Suprapubic skin (tissue), 4 donors: ENCODE measurements around the gene BRINP2. TPM values are rescaled to one million over a fixed set of nuclear protein-coding genes. Genes with fewer than 3 reads are reported as not detected.

ENCODE experiments used
- DNase-seq, 2 donors: peaks; one replicate each; pipeline ENCODE4 v3.0.0-alpha.2; 2019; ENCODE audit warnings: low spot score in 2 of 2
- H3K27ac ChIP-seq: fragments of 200-600 bp; sonication (generic); one replicate; pipeline ENCODE4 v1.5.1; 2019
- H3K27me3 ChIP-seq: fragments of 200-600 bp; sonication (generic); one replicate; pipeline ENCODE4 v1.5.1; 2019
- H3K36me3 ChIP-seq: fragments of 200-600 bp; sonication (generic); one replicate; pipeline ENCODE4 v1.5.1; 2019
- H3K4me1 ChIP-seq: fragments of 200-600 bp; sonication (generic); one replicate; pipeline ENCODE4 v1.5.1; 2019
- H3K4me3 ChIP-seq: fragments of 200-600 bp; sonication (generic); one replicate; pipeline ENCODE4 v1.5.1; 2019; ENCODE audit warnings: mild to moderate bottlenecking
- H3K9me3 ChIP-seq: fragments of 200-600 bp; sonication (generic); one replicate; pipeline ENCODE4 v1.5.1; 2019
- EP300 ChIP-seq: sonication (generic); formaldehyde crosslinking; IDR thresholded peaks from one replicate; pipeline ENCODE4 v1.6.1; 2017; ENCODE audit warnings: antibody characterized with exemption
- POLR2A ChIP-seq, 2 donors: fragments of 450-650 bp; IDR thresholded peaks; one replicate each; pipeline ENCODE4 v1.6.1; 2017; ENCODE audit warnings: antibody characterized with exemption in 2 of 2, mild to moderate bottlenecking in 2 of 2, moderate library complexity in 2 of 2
- POLR2AphosphoS5 ChIP-seq, 3 donors: sonication (generic); formaldehyde crosslinking; IDR thresholded peaks; one replicate each; pipeline ENCODE4 v1.6.1; 2017; ENCODE audit warnings: antibody characterized with exemption in 3 of 3
- WGBS: methylation state at CpG from one replicate; pipeline ENCODE4 v1.1.5; 2018; 5-methylcytosine and 5-hydroxymethylcytosine counted together
- total RNA-seq, 4 donors: library from RNA; depleted of rRNA; stranded (reverse); fragments of >200 nt; gene quantifications; one replicate each; pipeline ENCODE4 v1.1.0, GENCODE V29; 2016
- TF ChIP-seq, protein P1 (sequence below), 2 donors: fragments of 200-600 bp in 1 of 2; fragments of 450-650 bp in 1 of 2; sonication (generic) in 1 of 2; IDR thresholded peaks; one replicate each; pipeline ENCODE4 v1.5.1; 2016 to 2019; ENCODE audit warnings: antibody characterized with exemption in 2 of 2, mild to moderate bottlenecking in 1 of 2, moderate library complexity in 1 of 2

BRINP2 gene
- total RNA-seq, 4 donors from 2014 or later: 0.30 to 0.39 TPM; not detected in 2

DNA sequence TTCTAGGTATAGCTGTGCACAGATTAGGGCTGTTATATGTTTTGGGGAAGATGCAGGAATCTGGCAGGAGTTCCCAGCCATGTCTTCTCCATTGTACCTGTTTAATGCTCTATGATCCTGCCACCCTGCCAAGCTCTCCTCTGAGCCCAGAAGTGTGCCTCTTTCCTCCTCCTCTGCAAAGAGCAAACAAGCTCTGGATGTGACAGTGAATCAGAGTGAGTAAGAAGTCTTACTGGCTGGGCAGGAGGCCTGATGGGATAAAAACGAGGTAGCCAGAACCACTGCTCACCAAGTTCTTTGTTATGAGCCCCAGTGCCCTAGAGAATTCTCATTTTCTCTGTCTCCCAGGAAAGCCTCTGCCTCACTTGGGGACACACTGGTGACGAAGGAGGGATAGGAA is 69.0 kb downstream of the BRINP2 start:
- no peaks in the 10 kb centered on the region for H3K9me3 ChIP-seq
- no peaks in the 10 kb centered on the region for H3K4me1 ChIP-seq
- no peak overlapping the region for H3K27ac ChIP-seq
- no peaks in the 10 kb centered on the region for H3K27me3 ChIP-seq
- DNase-seq: no peak
- H3K36me3 ChIP-seq: no peaks in the 10 kb centered on the region
- no peak overlapping the region for H3K4me3 ChIP-seq
- TF ChIP-seq EP300: no peak
- no peak for TF ChIP-seq POLR2AphosphoS5 (IDR thresholded peaks at IDR 0.05)
- TF ChIP-seq POLR2A (IDR thresholded peaks at IDR 0.05): no peak
- TF ChIP-seq, protein P1, sequence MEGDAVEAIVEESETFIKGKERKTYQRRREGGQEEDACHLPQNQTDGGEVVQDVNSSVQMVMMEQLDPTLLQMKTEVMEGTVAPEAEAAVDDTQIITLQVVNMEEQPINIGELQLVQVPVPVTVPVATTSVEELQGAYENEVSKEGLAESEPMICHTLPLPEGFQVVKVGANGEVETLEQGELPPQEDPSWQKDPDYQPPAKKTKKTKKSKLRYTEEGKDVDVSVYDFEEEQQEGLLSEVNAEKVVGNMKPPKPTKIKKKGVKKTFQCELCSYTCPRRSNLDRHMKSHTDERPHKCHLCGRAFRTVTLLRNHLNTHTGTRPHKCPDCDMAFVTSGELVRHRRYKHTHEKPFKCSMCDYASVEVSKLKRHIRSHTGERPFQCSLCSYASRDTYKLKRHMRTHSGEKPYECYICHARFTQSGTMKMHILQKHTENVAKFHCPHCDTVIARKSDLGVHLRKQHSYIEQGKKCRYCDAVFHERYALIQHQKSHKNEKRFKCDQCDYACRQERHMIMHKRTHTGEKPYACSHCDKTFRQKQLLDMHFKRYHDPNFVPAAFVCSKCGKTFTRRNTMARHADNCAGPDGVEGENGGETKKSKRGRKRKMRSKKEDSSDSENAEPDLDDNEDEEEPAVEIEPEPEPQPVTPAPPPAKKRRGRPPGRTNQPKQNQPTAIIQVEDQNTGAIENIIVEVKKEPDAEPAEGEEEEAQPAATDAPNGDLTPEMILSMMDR (IDR thresholded peaks at IDR 0.05): no peak
- 75% methylated on average over 2 of the region's 2 CpGs for WGBS

DNA sequence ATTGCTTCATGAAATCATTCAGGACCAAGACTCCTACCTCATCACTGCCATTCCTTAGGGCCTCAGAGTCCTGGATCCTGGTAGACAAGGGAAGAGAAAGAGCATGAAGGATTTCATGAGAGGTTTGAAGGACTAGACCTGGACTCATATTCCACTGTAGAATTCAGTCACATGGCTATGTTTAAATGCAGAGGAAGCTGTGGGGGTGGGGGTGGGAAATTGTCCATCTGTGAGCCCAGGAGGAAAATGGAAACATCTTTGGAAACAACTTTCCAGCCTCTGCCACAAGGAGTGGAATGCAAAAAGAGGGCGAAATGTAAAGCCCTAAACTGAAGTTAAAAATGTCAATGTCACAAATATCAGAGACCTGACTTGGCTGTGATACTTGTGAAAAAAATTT is 73.0 kb downstream of the BRINP2 start:
- Histone ChIP-seq H3K9me3 (no peaks in the 10 kb centered on the region), H3K27ac (no peak overlapping the region), H3K4me3 (no peak overlapping the region), H3K4me1 (no peaks in the 10 kb centered on the region), H3K27me3 (no peaks in the 10 kb centered on the region), H3K36me3 (no peaks in the 10 kb centered on the region)
- TF ChIP-seq EP300: no peak
- no peak for TF ChIP-seq POLR2A (IDR thresholded peaks at IDR 0.05)
- TF ChIP-seq, protein P1 (IDR thresholded peaks at IDR 0.05): no peak
- TF ChIP-seq POLR2AphosphoS5 (IDR thresholded peaks at IDR 0.05): no peak
- no peak for DNase-seq
- WGBS: 69% methylated on average over 1 of the region's 1 CpG

DNA sequence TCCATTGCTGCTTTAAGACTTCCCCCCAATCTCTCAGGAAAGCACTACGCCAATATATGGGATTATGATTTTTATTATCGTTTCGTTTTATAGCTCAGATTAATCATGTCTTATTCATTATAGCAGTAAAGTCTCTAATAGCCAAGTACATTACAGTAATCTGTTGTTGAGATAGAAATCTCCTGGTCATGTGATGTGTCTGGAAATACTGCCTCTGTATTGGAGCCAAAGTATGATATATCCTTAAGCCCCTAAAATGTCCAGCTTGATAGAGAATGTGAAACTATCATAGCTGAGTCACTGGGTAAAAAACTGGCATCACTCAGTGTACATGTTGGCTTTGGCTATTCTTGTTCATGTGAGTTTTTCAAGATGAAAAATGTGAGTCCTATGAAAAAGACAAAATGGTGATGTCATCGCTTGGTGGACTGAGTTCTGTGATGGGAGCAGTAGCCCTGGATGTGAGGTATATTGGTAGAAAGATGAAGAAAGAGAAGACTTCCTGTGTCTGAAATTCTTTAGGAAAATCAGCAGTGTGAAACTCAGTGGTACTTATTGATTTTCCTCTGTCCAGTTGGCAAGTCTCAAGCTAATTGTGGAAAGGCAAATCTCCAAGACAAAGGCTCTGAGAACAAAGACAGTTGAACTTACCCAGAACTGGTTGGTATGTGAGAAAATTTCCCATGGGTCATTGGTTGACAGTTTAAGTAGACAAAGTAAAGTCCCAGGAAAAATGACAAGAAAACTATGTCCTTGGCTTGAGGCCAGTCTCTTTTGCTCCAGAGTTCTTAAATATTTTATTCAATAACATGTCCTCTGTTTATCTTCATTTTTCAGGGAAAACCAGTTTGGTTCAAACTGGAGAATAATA is 76.2 kb downstream of the BRINP2 start:
- Histone ChIP-seq H3K36me3 (no peaks in the 10 kb centered on the region), H3K27me3 (no peaks in the 10 kb centered on the region), H3K9me3 (no peaks in the 10 kb centered on the region), H3K4me3 (no peak overlapping the region), H3K4me1 (no peaks in the 10 kb centered on the region), H3K27ac (no peak overlapping the region)
- TF ChIP-seq POLR2A (IDR thresholded peaks at IDR 0.05) (no peak), POLR2AphosphoS5 (IDR thresholded peaks at IDR 0.05) (no peak), EP300 (no peak)
- TF ChIP-seq, protein P1 (IDR thresholded peaks at IDR 0.05): no peak
- DNase-seq: no peak
- 73% methylated on average over 4 of the region's 4 CpGs for WGBS

DNA sequence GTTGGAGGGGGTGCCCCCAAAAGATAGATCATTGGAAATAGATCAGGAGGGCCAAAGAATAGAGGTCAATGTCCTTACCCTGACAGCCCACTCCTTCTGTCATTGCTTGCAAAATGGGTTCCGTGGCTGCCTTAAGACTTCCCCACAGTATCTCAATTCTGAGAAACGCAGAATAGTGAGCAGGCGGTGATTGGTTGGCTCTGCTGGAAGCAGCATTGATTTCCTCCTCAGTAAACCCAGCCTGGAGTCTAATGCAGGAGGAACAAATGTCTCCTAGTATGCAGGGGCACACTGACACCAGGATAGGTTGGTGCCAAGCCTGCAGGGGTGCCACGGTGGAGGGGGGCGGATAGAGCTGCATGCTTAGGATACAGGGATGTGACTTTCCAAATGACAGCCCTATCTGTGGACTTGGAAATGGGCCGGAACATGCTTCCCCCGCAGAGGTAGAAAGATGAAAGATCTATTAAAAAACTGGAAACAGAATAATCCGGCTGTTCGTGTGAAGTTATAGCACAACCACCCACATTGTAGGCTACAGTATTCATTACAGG is 76.9 kb downstream of the BRINP2 start:
- Histone ChIP-seq H3K36me3 (no peaks in the 10 kb centered on the region), H3K27ac (no peak overlapping the region), H3K9me3 (no peaks in the 10 kb centered on the region), H3K4me3 (no peak overlapping the region), H3K4me1 (no peaks in the 10 kb centered on the region), H3K27me3 (no peaks in the 10 kb centered on the region)
- DNase-seq: no peak
- 79% methylated on average over 9 of the region's 9 CpGs for WGBS
- TF ChIP-seq POLR2A (IDR thresholded peaks at IDR 0.05) (no peak), EP300 (no peak), POLR2AphosphoS5 (IDR thresholded peaks at IDR 0.05) (no peak)
- TF ChIP-seq, protein P1 (IDR thresholded peaks at IDR 0.05): no peak

DNA sequence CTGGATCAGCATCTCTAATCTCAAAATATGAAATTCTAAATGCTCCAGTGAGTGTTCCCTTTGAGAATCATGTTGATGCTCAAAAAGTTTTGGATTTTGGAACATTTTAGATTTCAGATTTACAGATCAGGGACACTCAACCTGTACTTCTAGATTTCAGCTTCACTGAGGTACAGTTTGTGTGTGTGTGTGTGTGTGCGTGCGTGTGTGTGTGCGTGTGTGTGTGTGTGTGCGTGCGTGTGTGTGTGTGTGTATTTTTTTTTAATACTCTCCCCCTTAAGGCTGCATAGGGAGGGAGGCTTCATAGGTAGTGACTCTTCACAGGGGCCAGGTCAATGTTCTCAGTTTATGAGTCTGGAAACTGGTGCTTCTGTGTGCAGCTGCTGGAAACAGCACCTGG is 77.5 kb downstream of the BRINP2 start:
- Histone ChIP-seq H3K4me3 (no peak overlapping the region), H3K27me3 (no peaks in the 10 kb centered on the region), H3K4me1 (no peaks in the 10 kb centered on the region), H3K9me3 (no peaks in the 10 kb centered on the region), H3K27ac (no peak overlapping the region), H3K36me3 (no peaks in the 10 kb centered on the region)
- 68% methylated on average over 5 of the region's 5 CpGs for WGBS
- no peak for DNase-seq
- TF ChIP-seq POLR2AphosphoS5 (IDR thresholded peaks at IDR 0.05) (no peak), POLR2A (IDR thresholded peaks at IDR 0.05) (no peak)
